K562 (cell line): ENCODE data around the gene SEC23A. TPM values are rescaled to one million over a fixed set of nuclear protein-coding genes. Genes with fewer than 3 reads are reported as not detected.
A peak's percentile ranks its signal among the peaks of the same experiment; 100 is the strongest.

Source experiments
- ATAC-seq: fragments of 200-7000 bp; cut with Tn5 transposase; 3 replicates; pipeline ENCODE4 v1.9.1; 2020; ENCODE audit warnings: moderate library complexity
- BruUV-seq: library from RNA; stranded (reverse); fragments of 400-500 nt; replicated peaks from 2 replicates; lab custom pipeline; 2021; lab: Mats Ljungman, UMichigan
- CTCF ChIA-PET: fragments of 300-600 bp; formaldehyde crosslinking; extraction: SDS; loops from one replicate; lab custom pipeline; 2021; ENCODE audit warnings: low intra/inter-chr PET ratio; lab: Yijun Ruan, JAX
- POLR2A ChIA-PET: fragments of 300-600, 350-650 bp; sonication (Branson Sonifier 250); formaldehyde crosslinking; extraction: SDS; loops from one replicate; lab custom pipeline; 2021; ENCODE audit warnings: antibody characterized with exemption, inconsistent platforms; lab: Yijun Ruan, JAX
- DNase-seq, 4 experiments: peaks; one replicate each; pipeline versions ENCODE4 v3.0.0 to v3.0.0-alpha.2; 2011 to 2018; ENCODE audit warnings: low spot score in 3 of 4, mixed read lengths in 3 of 4; ENCODE audit errors: extremely low read depth in 1 of 4
- FAIRE-seq: peaks from 2 replicates; lab custom pipeline; 2011; peaks lifted over from hg19 to GRCh38; lab: Jason Lieb, UNC
- H2AFZ ChIP-seq: 2 replicates; pipeline ENCODE4 v1.6.0; 2011; ENCODE audit warnings: low read depth, low read length, control low read depth, inconsistent platforms
- H3K27ac ChIP-seq: fragments of 200-600 bp; 3 replicates; pipeline ENCODE4 v1.8.0; 2011; ENCODE audit warnings: low read depth, mild to moderate bottlenecking, control low read depth, inconsistent platforms, low read length, moderate library complexity, mixed read lengths; ENCODE audit errors: extremely low read depth
- H3K27me3 ChIP-seq, 2 experiments: fragments of 300-600 bp in 1 of 2; 2 replicates in 1 of 2; 3 replicates in 1 of 2; pipeline versions ENCODE4 v1.6.0 to v1.8.0; 2011; ENCODE audit warnings: inconsistent platforms in 2 of 2, low read length in 2 of 2, mild to moderate bottlenecking in 1 of 2, mixed read lengths in 1 of 2, moderate library complexity in 1 of 2; ENCODE audit not compliant: control insufficient read depth in 2 of 2, insufficient read depth in 2 of 2
- H3K36me3 ChIP-seq: fragments of 300-600 bp; 3 replicates; pipeline ENCODE4 v1.8.0; 2011; ENCODE audit warnings: mild to moderate bottlenecking, low read length, inconsistent platforms; ENCODE audit not compliant: control insufficient read depth, insufficient read depth
- H3K4me1 ChIP-seq, 2 experiments: fragments of 200-600 bp in 1 of 2; replicated peaks in 1 of 2; 2 replicates in 1 of 2; 3 replicates in 1 of 2; pipeline versions ENCODE4 v1.5.1 to v1.8.0; 2011; ENCODE audit warnings: inconsistent platforms in 2 of 2, low read length in 2 of 2, mild to moderate bottlenecking in 1 of 2, mixed read lengths in 1 of 2, moderate library complexity in 1 of 2; ENCODE audit not compliant: control insufficient read depth in 2 of 2, insufficient read depth in 2 of 2
- H3K4me2 ChIP-seq: 2 replicates; pipeline ENCODE4 v1.6.1; 2011; ENCODE audit warnings: low read length, control low read depth, inconsistent platforms, mixed read lengths; ENCODE audit not compliant: insufficient read depth
- H3K4me3 ChIP-seq: fragments of 200-600 bp; sonication (generic), shearing (Covaris generic); 2 replicates; pipeline ENCODE4 v1.5.1; 2016; ENCODE audit warnings: control low read depth, inconsistent platforms
- H3K79me2 ChIP-seq: fragments of 200-600 bp; 3 replicates; pipeline ENCODE4 v1.8.0; 2011; ENCODE audit warnings: low read length, inconsistent platforms; ENCODE audit not compliant: control insufficient read depth, insufficient read depth
- H3K9ac ChIP-seq, 2 experiments: 2 replicates each; pipeline versions ENCODE4 v1.6.0 to v1.6.1; 2011; ENCODE audit warnings: low read depth in 2 of 2, low read length in 2 of 2, control low read depth in 1 of 2, inconsistent platforms in 1 of 2, mild to moderate bottlenecking in 1 of 2, mixed read lengths in 1 of 2; ENCODE audit not compliant: insufficient read depth in 1 of 2
- H3K9me1 ChIP-seq: one replicate; pipeline ENCODE4 v1.6.0; 2011; ENCODE audit warnings: inconsistent platforms, mild to moderate bottlenecking, low read length, moderate library complexity; ENCODE audit not compliant: control insufficient read depth, insufficient read depth
- H3K9me3 ChIP-seq: replicated peaks from 2 replicates; pipeline ENCODE4 v1.5.1; 2011; ENCODE audit warnings: low read depth, low read length, inconsistent platforms; ENCODE audit not compliant: control insufficient read depth, insufficient read depth
- H4K20me1 ChIP-seq: replicated peaks from 2 replicates; pipeline ENCODE4 v1.6.1; 2011; ENCODE audit warnings: low read length, inconsistent platforms, mixed read lengths; ENCODE audit not compliant: control insufficient read depth, insufficient read depth
- TFAP4 ChIP-seq: sonication (generic); formaldehyde crosslinking; IDR thresholded peaks from 2 replicates; pipeline ENCODE4 v1.8.0; 2022; ENCODE audit warnings: missing genetic modification reagents, mild to moderate bottlenecking, moderate library complexity, borderline replicate concordance
- ZFP30 ChIP-seq: fragments of 250-450 bp; sonication (Bioruptor Pico); IDR thresholded peaks from 2 replicates; pipeline ENCODE4 v1.8.0; 2022; ENCODE audit warnings: moderate library complexity, mild to moderate bottlenecking, inconsistent platforms, borderline replicate concordance
- WGBS: fragments of 100-300 bp; shearing (Covaris generic); methylation state at CpG from one replicate; pipeline ENCODE4 v1.1.6; 2016; ENCODE audit warnings: low coverage, mixed read lengths; ENCODE audit not compliant: insufficient coverage; ENCODE audit errors: missing lambda C conversion rate; 5-methylcytosine and 5-hydroxymethylcytosine counted together
- in situ Hi-C: fragments of 300-500 bp; cut with MboI; formaldehyde crosslinking; loops from 4 replicates; pipeline ENCODE4 v1.15.0; 2018; ENCODE audit warnings: inconsistent platforms, mixed read lengths
- intact Hi-C: fragments of 100-400 bp; cut with micrococcal nuclease; formaldehyde crosslinking; loops from 2 replicates; pipeline ENCODE4 v1.14.2; 2022
- polyA plus RNA-seq, 8 experiments: library from polyadenylated mRNA; depleted of rRNA in 4 of 8; stranded (reverse) in 5 of 8; unstranded in 3 of 8; fragments of >200 nt; fragmentation: Nextera tagmentation in 2 of 8; fragmentation: Illumina TruSeq in 1 of 8; extraction: Ambion mirVana in 2 of 8; extraction: Trizol in 1 of 8; gene quantifications; 2 replicates each; pipeline versions ENCODE4 v1.2.1 to v1.2.3, GENCODE V29; 2011 to 2014; ENCODE audit warnings: inconsistent platforms in 1 of 8, missing spikeins in 1 of 8
- total RNA-seq, 7 experiments: library from RNA; depleted of rRNA in 6 of 7; stranded (reverse); fragments of >200 nt in 6 of 7; fragmentation: Illumina TruSeq in 2 of 7; extraction: Trizol in 2 of 7; gene quantifications; 2 replicates each; pipeline versions ENCODE4 v1.2.1 to v1.2.3, GENCODE V29; 2011 to 2021; ENCODE audit warnings: low replicate concordance in 1 of 7
- TF ChIP-seq, protein P1 (sequence below): fragments of 450-650 bp; IDR thresholded peaks from 2 replicates; pipeline ENCODE4 v1.6.1; 2018; ENCODE audit not compliant: partially characterized antibody

SEC23A gene
- total and polyA plus RNA-seq, 9 of the 15 experiments (the other 6 are each of a cell fraction or from before 2014, with no cell fraction given), result 5.5 to 47.0 (median 14.5) TPM

DNA sequence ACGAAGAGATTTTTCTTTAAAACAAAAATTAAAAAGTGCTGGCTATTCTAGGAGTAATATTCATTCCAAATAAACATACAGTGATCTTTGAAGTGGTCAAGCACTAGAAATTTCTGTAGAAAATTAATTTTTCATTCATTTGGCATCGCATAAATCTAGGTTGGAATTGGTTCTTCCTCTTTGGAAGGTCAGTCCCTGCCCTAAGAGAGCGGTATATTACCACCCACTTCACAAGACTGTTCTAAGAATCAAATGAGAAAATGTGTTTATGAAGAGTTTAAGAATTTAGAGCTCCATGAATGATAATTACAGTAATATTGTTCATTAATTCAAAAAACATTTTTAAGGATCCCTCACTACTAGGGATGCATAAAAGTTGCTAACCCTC, 10.6 kb upstream of the SEC23A start:
- CTCF ChIA-PET, result no interaction called here
- peaks cover 19% of the 10 kb centered on the region; the same call in 1 of the 3 replicates for H3K36me3 ChIP-seq
- TF ChIP-seq TFAP4, result no peak
- TF ChIP-seq ZFP30 (CRISPR knock-in tag), result no peak
- TF ChIP-seq, protein P1, sequence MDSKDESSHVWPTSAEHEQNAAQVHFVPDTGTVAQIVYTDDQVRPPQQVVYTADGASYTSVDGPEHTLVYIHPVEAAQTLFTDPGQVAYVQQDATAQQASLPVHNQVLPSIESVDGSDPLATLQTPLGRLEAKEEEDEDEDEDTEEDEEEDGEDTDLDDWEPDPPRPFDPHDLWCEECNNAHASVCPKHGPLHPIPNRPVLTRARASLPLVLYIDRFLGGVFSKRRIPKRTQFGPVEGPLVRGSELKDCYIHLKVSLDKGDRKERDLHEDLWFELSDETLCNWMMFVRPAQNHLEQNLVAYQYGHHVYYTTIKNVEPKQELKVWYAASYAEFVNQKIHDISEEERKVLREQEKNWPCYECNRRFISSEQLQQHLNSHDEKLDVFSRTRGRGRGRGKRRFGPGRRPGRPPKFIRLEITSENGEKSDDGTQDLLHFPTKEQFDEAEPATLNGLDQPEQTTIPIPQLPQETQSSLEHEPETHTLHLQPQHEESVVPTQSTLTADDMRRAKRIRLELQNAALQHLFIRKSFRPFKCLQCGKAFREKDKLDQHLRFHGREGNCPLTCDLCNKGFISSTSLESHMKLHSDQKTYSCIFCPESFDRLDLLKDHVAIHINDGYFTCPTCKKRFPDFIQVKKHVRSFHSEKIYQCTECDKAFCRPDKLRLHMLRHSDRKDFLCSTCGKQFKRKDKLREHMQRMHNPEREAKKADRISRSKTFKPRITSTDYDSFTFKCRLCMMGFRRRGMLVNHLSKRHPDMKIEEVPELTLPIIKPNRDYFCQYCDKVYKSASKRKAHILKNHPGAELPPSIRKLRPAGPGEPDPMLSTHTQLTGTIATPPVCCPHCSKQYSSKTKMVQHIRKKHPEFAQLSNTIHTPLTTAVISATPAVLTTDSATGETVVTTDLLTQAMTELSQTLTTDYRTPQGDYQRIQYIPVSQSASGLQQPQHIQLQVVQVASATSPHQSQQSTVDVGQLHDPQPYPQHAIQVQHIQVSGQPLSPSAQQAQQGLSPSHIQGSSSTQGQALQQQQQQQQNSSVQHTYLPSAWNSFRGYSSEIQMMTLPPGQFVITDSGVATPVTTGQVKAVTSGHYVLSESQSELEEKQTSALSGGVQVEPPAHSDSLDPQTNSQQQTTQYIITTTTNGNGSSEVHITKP, result no peak
- TF ChIP-seq, all 486 proteins: peak for 0
- no peak for FAIRE-seq
- Histone ChIP-seq H3K9ac (peak overlapping the region in 1 of 2 experiments; percentile 81; a peak in 2 of 4 replicates), H3K4me2 (peak overlapping the region; percentile 77), H4K20me1 (no peaks in the 10 kb centered on the region), H3K4me1 (peaks cover 0 to 4% of the 10 kb centered on the region in 2 experiments; a peak in 2 of 5 replicates), H3K27ac (peak overlapping the region; percentile 76), H3K79me2 (peaks cover 16% of the 10 kb centered on the region), H3K9me3 (no peaks in the 10 kb centered on the region), H2AFZ (peak overlapping the region; percentile 96), H3K4me3 (peak overlapping the region; percentile 66), H3K27me3 (no peaks in the 10 kb centered on the region), H3K9me1 (no peaks in the 10 kb centered on the region)
- BruUV-seq, result TSS peak; percentile 96
- no peak for ATAC-seq
- POLR2A ChIA-PET, result interaction anchor here (0.7 to 1.3 kb wide), 5 partner anchors 39 to 153 kb away, joined by 3 to 4 read pairs (median 3); no protein-coding TSS in a partner anchor
- in situ Hi-C loops, result loop anchor here (10.0 kb wide), 1 partner anchor 251 kb away; no protein-coding TSS in a partner anchor
- intact Hi-C loops, result loop anchor here (2.0 kb wide), 1 partner anchor 61 kb away; the partner anchor contains the start of gene PNN
- WGBS, result 28% methylated on average over 3 of the region's 3 CpGs
- no peak for DNase-seq
